Ovary (tissue), 9 donors: ENCODE data around the gene NR5A2. TPM values are rescaled to one million over a fixed set of nuclear protein-coding genes. Genes with fewer than 3 reads are reported as not detected.

Experiments
- DNase-seq, 5 donors: peaks; one replicate each; pipeline ENCODE4 v3.0.0-alpha.2; 2019 to 2020
- H3K27ac ChIP-seq, 2 donors: fragments of 200-600 bp; one replicate each; pipeline versions ENCODE4 v1.5.1 to v1.8.0; 2019 to 2022
- H3K27me3 ChIP-seq: fragments of 200-600 bp; one replicate; pipeline ENCODE4 v1.8.0; 2022
- H3K36me3 ChIP-seq: fragments of 200-600 bp; sonication (generic); one replicate; pipeline ENCODE4 v1.5.1; 2019
- H3K4me1 ChIP-seq: one replicate; pipeline ENCODE4 v1.8.1; 2013; ENCODE audit warnings: mild to moderate bottlenecking, moderate library complexity; ENCODE audit not compliant: insufficient read depth
- H3K4me3 ChIP-seq: fragments of 200-600 bp; sonication (generic); one replicate; pipeline ENCODE4 v1.5.1; 2017
- H3K9me3 ChIP-seq, 2 donors: fragments of 200-600 bp in 1 of 2; sonication (generic) in 1 of 2; one replicate each; pipeline versions ENCODE4 v1.5.1 to v1.8.1; 2013 to 2019; ENCODE audit warnings: mild to moderate bottlenecking in 1 of 2, moderate library complexity in 1 of 2
- EP300 ChIP-seq: sonication (generic); formaldehyde crosslinking; IDR thresholded peaks from one replicate; pipeline ENCODE4 v1.6.1; 2017; ENCODE audit warnings: antibody characterized with exemption
- POLR2A ChIP-seq: fragments of 450-650 bp; IDR thresholded peaks from one replicate; pipeline ENCODE4 v1.6.1; 2017; ENCODE audit warnings: antibody characterized with exemption, mild to moderate bottlenecking, moderate library complexity
- WGBS, 3 donors: extraction: QIAGEN DNeasy Blood & Tissue Kit in 1 of 3; methylation state at CpG; one replicate each; pipeline versions ENCODE4 v1.1.5 to v1.1.7; 2013 to 2017; 5-methylcytosine and 5-hydroxymethylcytosine counted together
- intact Hi-C, 4 donors: fragments of 100-400 bp; cut with DNase I; formaldehyde crosslinking; loops; one replicate each; pipeline versions ENCODE4 v1.11.0 to v1.15.1; 2022 to 2023
- polyA plus RNA-seq, 2 donors: library from polyadenylated mRNA; stranded (reverse); fragments of 200-250 nt in 1 of 2; fragments of 350-450 nt in 1 of 2; fragmentation: Illumina TruSeq in 1 of 2; extraction: RNeasy Lipid Tissue Mini Kit (QIAGEN cat#74804) in 1 of 2; gene quantifications; one replicate each; pipeline ENCODE4 v1.2.3, GENCODE V29; 2013 to 2014
- total RNA-seq, 7 donors: library from RNA; depleted of rRNA in 2 of 7; stranded (reverse); fragments of >200 nt in 2 of 7; fragmentation: NEBNext Ultra II Directional in 3 of 7; extraction: Animal tissue kit (Norgen Biotek cat#: 25700) in 3 of 7; gene quantifications; one replicate each; pipeline versions ENCODE4 v1.1.0 to v1.2.4, GENCODE V29; 2016 to 2023
- TF ChIP-seq, protein P1 (sequence below), 3 donors: fragments of 450-650 bp in 2 of 3; fragments of 200-600 bp in 1 of 3; IDR thresholded peaks; one replicate each; pipeline versions ENCODE4 v1.5.1 to v1.8.0; 2016 to 2022; ENCODE audit warnings: antibody characterized with exemption in 3 of 3, mild to moderate bottlenecking in 1 of 3
- donor health status: DM: no; HTN: no; CAD: no; lungs with moderate emphysema.
- donor health status: DM: no; HTN: no; CAD: no.
- donor health status: Bipolar disorder and iron deficiency.
- donor health status: DM: yes; HTN: yes; CAD: no.
- donor health status: DM: no; HTN: no; CAD: no.
- donor health status: DM: yes; HTN: yes; CAD: no.

Gene NR5A2
- total and polyA plus RNA-seq, 9 donors: 1.5 to 45.8 (median 3.0) TPM

DNA sequence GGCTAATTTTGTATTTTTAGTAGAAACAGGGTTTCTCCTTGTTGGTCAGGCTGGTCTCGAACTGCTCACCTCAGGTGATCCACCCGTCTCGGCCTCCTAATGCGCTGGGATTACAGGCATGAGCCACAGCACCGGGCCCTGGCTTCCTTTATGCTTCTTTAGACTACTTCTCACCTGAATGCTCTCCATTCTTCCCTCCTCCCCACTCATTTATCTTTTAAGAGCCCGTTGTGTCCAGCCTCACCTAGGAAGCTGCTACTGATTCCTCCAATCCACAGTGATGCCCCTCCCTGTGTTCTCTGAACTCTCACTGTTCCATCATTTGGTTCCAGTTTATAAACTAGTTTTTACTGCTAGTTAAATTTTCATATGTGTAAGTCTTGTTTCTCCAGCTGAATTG lies 44.9 kb upstream of the NR5A2 start:
- no peak for DNase-seq
- no peak overlapping the region for H3K27ac ChIP-seq
- H3K27me3 ChIP-seq: no peaks in the 10 kb centered on the region
- no peak overlapping the region for H3K4me3 ChIP-seq
- WGBS, 3 donors: 85 to 89% (median 87%) methylated on average over 6 of the region's 6 CpGs
- H3K9me3 ChIP-seq: no peaks in the 10 kb centered on the region
- no peaks in the 10 kb centered on the region for H3K36me3 ChIP-seq
- no peaks in the 10 kb centered on the region for H3K4me1 ChIP-seq
- no peak for TF ChIP-seq POLR2A
- TF ChIP-seq, protein P1, sequence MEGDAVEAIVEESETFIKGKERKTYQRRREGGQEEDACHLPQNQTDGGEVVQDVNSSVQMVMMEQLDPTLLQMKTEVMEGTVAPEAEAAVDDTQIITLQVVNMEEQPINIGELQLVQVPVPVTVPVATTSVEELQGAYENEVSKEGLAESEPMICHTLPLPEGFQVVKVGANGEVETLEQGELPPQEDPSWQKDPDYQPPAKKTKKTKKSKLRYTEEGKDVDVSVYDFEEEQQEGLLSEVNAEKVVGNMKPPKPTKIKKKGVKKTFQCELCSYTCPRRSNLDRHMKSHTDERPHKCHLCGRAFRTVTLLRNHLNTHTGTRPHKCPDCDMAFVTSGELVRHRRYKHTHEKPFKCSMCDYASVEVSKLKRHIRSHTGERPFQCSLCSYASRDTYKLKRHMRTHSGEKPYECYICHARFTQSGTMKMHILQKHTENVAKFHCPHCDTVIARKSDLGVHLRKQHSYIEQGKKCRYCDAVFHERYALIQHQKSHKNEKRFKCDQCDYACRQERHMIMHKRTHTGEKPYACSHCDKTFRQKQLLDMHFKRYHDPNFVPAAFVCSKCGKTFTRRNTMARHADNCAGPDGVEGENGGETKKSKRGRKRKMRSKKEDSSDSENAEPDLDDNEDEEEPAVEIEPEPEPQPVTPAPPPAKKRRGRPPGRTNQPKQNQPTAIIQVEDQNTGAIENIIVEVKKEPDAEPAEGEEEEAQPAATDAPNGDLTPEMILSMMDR (IDR thresholded peaks at IDR 0.05): no peak
- TF ChIP-seq EP300: no peak
- intact Hi-C loops: no loop called here

DNA sequence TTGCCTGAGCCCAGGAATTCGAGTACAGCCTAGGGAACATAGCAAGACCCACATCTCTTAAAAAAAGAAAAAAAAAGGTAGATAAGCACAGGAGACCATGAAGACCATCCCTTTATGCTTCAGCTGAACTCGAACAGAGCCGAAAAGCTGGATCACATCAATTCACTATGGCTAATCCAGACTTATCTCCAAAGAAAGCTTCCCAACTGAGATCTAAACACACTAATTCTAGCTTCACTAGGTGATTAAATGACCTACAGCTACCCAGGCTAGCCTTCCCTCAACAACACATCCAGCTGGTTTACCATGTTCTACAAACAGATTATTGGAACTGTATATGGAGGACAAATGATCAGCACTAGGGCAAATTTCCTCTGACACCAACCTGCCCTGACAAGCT lies 44.0 kb upstream of the NR5A2 start:
- no peaks in the 10 kb centered on the region for H3K27me3 ChIP-seq
- H3K36me3 ChIP-seq: no peaks in the 10 kb centered on the region
- H3K9me3 ChIP-seq: no peaks in the 10 kb centered on the region
- intact Hi-C loops: no loop called here
- H3K4me1 ChIP-seq: no peaks in the 10 kb centered on the region
- H3K4me3 ChIP-seq: no peak overlapping the region
- whole genome bisulfite sequencing, 3 donors: 78 to 88% (median 85%) methylated on average over 3 of the region's 3 CpGs
- DNase-seq: no peak
- no peak overlapping the region for H3K27ac ChIP-seq
- TF ChIP-seq EP300 (no peak), POLR2A (no peak)
- TF ChIP-seq, protein P1 (IDR thresholded peaks at IDR 0.05): no peak

DNA sequence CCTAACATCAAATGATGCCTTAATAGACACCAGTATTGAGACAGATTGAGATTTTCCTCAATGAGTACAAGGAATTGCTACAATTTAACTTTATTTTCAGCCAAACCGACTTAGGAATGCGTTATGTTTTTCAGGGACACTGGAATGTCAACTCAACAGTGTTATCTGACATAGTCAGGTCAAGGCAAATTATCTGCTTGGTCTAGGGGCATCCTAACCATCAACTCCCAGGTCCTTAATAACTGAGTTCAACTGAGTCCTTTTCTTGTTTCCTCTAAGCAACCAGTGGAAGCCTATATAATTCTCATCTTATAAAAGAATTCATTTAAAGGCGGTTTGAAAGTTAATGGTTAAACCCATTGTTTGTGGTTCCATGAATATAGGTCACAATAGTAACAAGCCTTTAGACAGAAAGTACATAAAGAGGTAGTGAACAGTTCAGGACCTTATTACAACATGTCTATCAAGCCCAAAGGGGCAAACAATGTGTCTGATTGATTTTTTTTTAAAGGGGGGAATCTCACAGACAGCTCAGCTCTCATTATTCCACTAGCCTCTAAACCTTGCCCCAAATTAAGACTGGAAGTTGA lies 32.3 kb upstream of the NR5A2 start:
- H3K36me3 ChIP-seq: no peaks in the 10 kb centered on the region
- no peak for TF ChIP-seq EP300
- no peak for TF ChIP-seq POLR2A
- TF ChIP-seq, protein P1 (IDR thresholded peaks at IDR 0.05): no peak
- no peak overlapping the region for H3K27ac ChIP-seq
- DNase-seq: no peak
- no peak overlapping the region for H3K4me3 ChIP-seq
- intact Hi-C loops: no loop called here
- no peaks in the 10 kb centered on the region for H3K27me3 ChIP-seq
- WGBS, 3 donors: 30 to 40% (median 33%) methylated on average over 3 of the region's 3 CpGs
- H3K4me1 ChIP-seq: no peaks in the 10 kb centered on the region
- H3K9me3 ChIP-seq: no peaks in the 10 kb centered on the region

DNA sequence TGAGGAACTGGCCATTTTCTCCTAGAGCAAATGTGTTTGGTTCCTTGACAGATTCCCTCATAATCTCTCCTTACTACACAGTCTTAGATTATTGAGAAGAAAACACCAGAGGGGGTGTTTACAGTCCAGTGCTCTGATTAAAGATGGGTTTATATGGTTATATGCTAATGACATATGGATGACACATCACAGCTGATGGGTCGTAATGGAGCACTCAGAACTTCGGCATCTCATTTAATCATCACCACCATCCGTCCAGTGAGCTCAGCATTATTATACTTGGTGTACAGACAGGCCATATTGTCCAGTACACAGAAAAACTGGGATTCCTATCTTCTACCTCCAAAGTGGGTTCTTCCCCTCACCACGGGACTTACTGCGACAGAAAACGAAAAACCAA lies 22.3 kb upstream of the NR5A2 start:
- WGBS, 3 donors: 93 to 94% (median 94%) methylated on average over 6 of the region's 6 CpGs
- Histone ChIP-seq H3K9me3 (no peaks in the 10 kb centered on the region), H3K36me3 (no peaks in the 10 kb centered on the region), H3K27ac (no peak overlapping the region), H3K4me3 (no peak overlapping the region), H3K4me1 (no peaks in the 10 kb centered on the region), H3K27me3 (no peaks in the 10 kb centered on the region)
- TF ChIP-seq EP300 (no peak), POLR2A (no peak)
- TF ChIP-seq, protein P1 (IDR thresholded peaks at IDR 0.05): no peak
- no peak for DNase-seq
- intact Hi-C loops: no loop called here
